Urinary bladder (tissue), 4 donors: ENCODE data around the gene SOCS2. TPM values are rescaled to one million over a fixed set of nuclear protein-coding genes. Genes with fewer than 3 reads are reported as not detected.
"Not testable (repeated sequence)": the region's sequence is repeated elsewhere in the genome, so short reads cannot be mapped to it uniquely, and the experiment has no call there.

Source experiments
- DNase-seq: peaks from one replicate; pipeline ENCODE4 v3.0.0-alpha.2; 2015; ENCODE audit errors: extremely low spot score
- H3K27ac ChIP-seq: one replicate; pipeline ENCODE4 v1.5.1; 2013; ENCODE audit warnings: low read depth, mild to moderate bottlenecking, moderate library complexity
- H3K36me3 ChIP-seq: one replicate; pipeline ENCODE4 v1.6.1; 2013; ENCODE audit warnings: mild to moderate bottlenecking, moderate library complexity; ENCODE audit not compliant: insufficient read depth
- H3K4me1 ChIP-seq: one replicate; pipeline ENCODE4 v1.6.1; 2013; ENCODE audit warnings: mild to moderate bottlenecking, moderate library complexity; ENCODE audit not compliant: insufficient read depth
- H3K4me3 ChIP-seq: one replicate; pipeline ENCODE4 v1.5.1; 2013; ENCODE audit warnings: low read depth, low read length
- WGBS: extraction: QIAGEN DNeasy Blood & Tissue Kit; methylation state at CpG from one replicate; pipeline ENCODE4 v1.1.7; 2013; 5-methylcytosine and 5-hydroxymethylcytosine counted together
- polyA plus RNA-seq: library from polyadenylated mRNA; stranded (reverse); fragments of 200-250 nt; gene quantifications from one replicate; pipeline ENCODE4 v1.2.3, GENCODE V29; 2013
- total RNA-seq: library from RNA; depleted of rRNA; stranded (reverse); fragments of >200 nt; gene quantifications from one replicate; pipeline ENCODE4 v1.2.3, GENCODE V29; 2014
- donor health status: healthy with polysubstance abuse.
- donor health status: healthy.

The SOCS2 gene
- total and polyA plus RNA-seq, 2 donors = 57.7 to 67.9 TPM

DNA sequence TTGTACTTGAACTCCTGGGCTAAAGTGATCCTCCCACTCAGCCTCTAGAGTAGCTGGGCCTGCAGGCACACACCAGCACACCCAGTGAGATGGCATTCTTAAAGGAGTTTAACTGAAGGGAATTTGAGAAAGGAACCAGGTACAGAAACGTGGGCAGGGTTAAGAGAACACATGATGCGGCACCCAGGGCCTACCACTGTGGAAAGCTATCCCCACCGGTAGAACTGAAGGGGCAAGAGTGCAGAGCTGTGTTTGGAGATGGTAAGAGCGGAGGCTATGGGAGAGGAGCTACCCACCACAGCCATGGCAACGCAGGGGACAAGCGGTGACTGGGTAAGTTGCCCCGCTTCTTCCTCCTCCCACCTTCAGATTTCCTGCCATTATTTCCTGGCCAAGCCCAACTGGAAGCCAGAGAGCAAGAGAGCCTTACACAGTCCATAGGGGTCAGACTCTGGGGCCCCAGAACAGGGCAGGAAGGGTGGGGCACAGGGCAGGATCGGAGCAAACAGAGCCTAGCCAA is 46.5 kb downstream of the SOCS2 start:
- Histone ChIP-seq H3K4me3 (no peak overlapping the region), H3K36me3 (no peaks in the 10 kb centered on the region), H3K4me1 (no peaks in the 10 kb centered on the region), H3K27ac (no peak overlapping the region)
- WGBS = 94% methylated on average over 8 of the region's 8 CpGs
- DNase-seq = no peak

GRCh38 chr12:93621986-93622385 is 49.5 kb downstream of the SOCS2 start:
- no peak for DNase-seq
- WGBS = 82% methylated on average over 2 of the region's 2 CpGs
- Histone ChIP-seq H3K4me1 (no peaks in the 10 kb centered on the region), H3K27ac (no peak overlapping the region), H3K36me3 (no peaks in the 10 kb centered on the region), H3K4me3 (no peak overlapping the region)

DNA sequence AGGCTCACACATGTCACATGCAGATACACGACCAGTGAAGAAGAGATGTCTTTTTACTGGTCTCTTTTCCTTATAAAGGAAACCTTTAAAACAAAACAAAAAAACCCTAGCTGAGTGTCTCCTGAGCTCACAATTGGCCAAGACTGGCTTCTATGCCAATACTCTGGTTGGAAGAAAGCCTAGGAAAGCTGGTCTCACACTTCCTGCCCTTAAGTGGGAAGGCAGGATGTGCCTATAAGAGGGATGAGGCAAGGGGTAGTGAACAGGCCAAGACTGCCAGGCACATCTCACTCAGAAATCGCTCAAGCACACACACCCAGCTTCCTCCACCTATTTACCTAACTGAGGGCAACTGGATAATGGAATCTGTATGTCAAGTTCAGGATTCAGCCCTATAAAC is 50.0 kb downstream of the SOCS2 start:
- H3K36me3 ChIP-seq = no peaks in the 10 kb centered on the region
- 71% methylated on average over 2 of the region's 2 CpGs for WGBS
- no peak for DNase-seq
- no peak overlapping the region for H3K4me3 ChIP-seq
- H3K27ac ChIP-seq = no peak overlapping the region
- no peaks in the 10 kb centered on the region for H3K4me1 ChIP-seq

DNA sequence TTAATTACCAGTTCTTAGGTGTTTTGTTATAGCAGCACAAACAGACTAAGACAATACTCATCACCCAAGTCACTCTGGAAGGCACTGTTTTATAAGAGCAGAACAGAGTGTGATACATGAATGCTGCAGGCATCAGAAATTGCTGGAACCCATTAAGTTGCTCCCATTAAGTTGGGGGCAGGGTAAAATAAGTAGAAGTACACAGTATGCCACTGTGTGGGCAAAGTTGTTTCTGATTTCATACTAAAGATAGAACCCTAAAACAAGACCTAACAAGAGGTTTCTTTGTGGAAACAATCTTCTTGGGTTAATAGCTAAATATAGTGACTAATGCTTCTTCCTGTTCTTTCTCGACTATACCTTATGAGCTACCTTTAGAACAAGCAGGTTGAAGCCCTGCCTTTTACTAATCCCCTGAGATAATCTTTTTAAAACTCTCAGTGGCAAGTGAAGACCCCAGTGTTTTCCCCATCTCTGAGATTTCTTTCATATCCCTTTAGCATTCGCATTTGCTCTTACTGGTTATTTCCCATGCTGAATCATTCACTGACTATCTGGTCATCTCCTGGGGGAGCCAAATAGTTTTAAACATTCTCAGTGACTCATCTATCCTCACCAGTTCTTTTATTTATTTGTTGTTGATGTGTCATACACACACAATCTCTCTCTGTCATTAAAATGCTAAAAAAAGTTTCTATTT is 52.3 kb downstream of the SOCS2 start:
- Histone ChIP-seq H3K4me1 (no peaks in the 10 kb centered on the region), H3K27ac (peak overlapping the region; percentile 54), H3K36me3 (no peaks in the 10 kb centered on the region), H3K4me3 (no peak overlapping the region)
- WGBS = 42% methylated on average over 2 of the region's 2 CpGs
- DNase-seq = peak; percentile 47

GRCh38 chr12:93625295-93625645 is 52.8 kb downstream of the SOCS2 start:
- WGBS = 72% methylated on average over 8 of the region's 8 CpGs
- H3K27ac ChIP-seq = not testable (repeated sequence)

GRCh38 chr12:93626160-93626559 is 53.7 kb downstream of the SOCS2 start:
- H3K4me3 ChIP-seq = no peak overlapping the region
- no peaks in the 10 kb centered on the region for H3K4me1 ChIP-seq
- DNase-seq = no peak
- H3K36me3 ChIP-seq = no peaks in the 10 kb centered on the region
- WGBS = 86% methylated on average over 4 of the region's 4 CpGs
- no peak overlapping the region for H3K27ac ChIP-seq

More at GRCh38 chr12:93625295-93625645, 52.8 kb downstream of the SOCS2 start:
- H3K4me1 ChIP-seq, H3K4me3 ChIP-seq, H3K36me3 ChIP-seq, DNase-seq: not testable (repeated sequence)

Other genes starting within 250 kb of the SOCS2 start
- 103 TPM for gene NUDT4, start 194.8 kb upstream of the SOCS2 start, total RNA-seq
- gene NUDT4, start 194.8 kb upstream of the SOCS2 start, polyA plus RNA-seq = 46.4 TPM
- gene UBE2N, start 130.7 kb upstream of the SOCS2 start, total RNA-seq = 132 TPM
- gene UBE2N, start 130.7 kb upstream of the SOCS2 start, polyA plus RNA-seq = 64.5 TPM
- 83.2 TPM for gene MRPL42, start 105.2 kb upstream of the SOCS2 start, total RNA-seq
- 30.6 TPM for gene MRPL42, start 105.2 kb upstream of the SOCS2 start, polyA plus RNA-seq
- 22.7 TPM for gene CRADD, start 104.7 kb downstream of the SOCS2 start, total RNA-seq
- gene CRADD, start 104.7 kb downstream of the SOCS2 start, polyA plus RNA-seq = 29.6 TPM